HEK293 (cell line): ENCODE data around the gene PDGFC.

Experiments
- CTCF ChIA-PET: fragments of 350-600 bp; formaldehyde crosslinking; extraction: SDS; loops from one replicate; lab custom pipeline; 2021; ENCODE audit warnings: antibody characterized with exemption; lab: Yijun Ruan, JAX
- POLR2A ChIA-PET: fragments of 300-600 bp; formaldehyde crosslinking; extraction: SDS; loops from one replicate; lab custom pipeline; 2020; ENCODE audit warnings: antibody characterized with exemption, inconsistent platforms; lab: Yijun Ruan, JAX
- H3K27ac ChIP-seq: fragments of 200-500 bp; sonication (Bioruptor generic); 2 replicates; pipeline ENCODE4 v1.5.1; 2014; ENCODE audit warnings: low read depth, low read length, control low read depth, inconsistent platforms; ENCODE audit errors: extremely low read depth
- H3K36me3 ChIP-seq, 2 experiments: fragments of 200-500 bp in 1 of 2; sonication (Bioruptor generic) in 1 of 2; 1 replicate in 1 of 2; 2 replicates in 1 of 2; pipeline ENCODE4 v1.5.1; 2014 to 2017; ENCODE audit warnings: inconsistent platforms in 2 of 2, low read length in 2 of 2; ENCODE audit not compliant: control insufficient read depth in 2 of 2, insufficient read depth in 1 of 2
- H3K4me1 ChIP-seq: fragments of 200-500 bp; sonication (Bioruptor generic); 2 replicates; pipeline ENCODE4 v1.5.1; 2014; ENCODE audit warnings: mild to moderate bottlenecking, low read length, inconsistent platforms; ENCODE audit not compliant: control insufficient read depth, insufficient read depth
- H3K4me3 ChIP-seq: 2 replicates; pipeline ENCODE4 v1.5.1; 2011; ENCODE audit warnings: low read depth, mild to moderate bottlenecking, control low read depth, low read length, moderate library complexity
- H3K9me3 ChIP-seq: fragments of 200-500 bp; sonication (Bioruptor generic); 2 replicates; pipeline ENCODE4 v1.5.1; 2014; ENCODE audit warnings: low read depth, low read length, inconsistent platforms; ENCODE audit not compliant: control insufficient read depth, insufficient read depth
- BCL6B ChIP-seq: fragments of 450-650 bp; formaldehyde crosslinking; IDR thresholded peaks from 2 replicates; pipeline ENCODE4 v1.5.1; 2017; ENCODE audit warnings: missing biosample characterization, missing genetic modification characterization
- HIC1 ChIP-seq: fragments of 450-650 bp; formaldehyde crosslinking; IDR thresholded peaks from 2 replicates; pipeline ENCODE4 v1.5.1; 2016; ENCODE audit warnings: missing biosample characterization, missing genetic modification characterization
- PRDM10 ChIP-seq: fragments of 450-650 bp; formaldehyde crosslinking; IDR thresholded peaks from 2 replicates; pipeline ENCODE4 v1.5.1; 2016; ENCODE audit warnings: missing biosample characterization, missing genetic modification characterization
- RBAK ChIP-seq: fragments of 450-650 bp; formaldehyde crosslinking; IDR thresholded peaks from 2 replicates; pipeline ENCODE4 v1.5.1; 2016; ENCODE audit warnings: missing biosample characterization, missing genetic modification characterization
- WT1 ChIP-seq: fragments of 450-650 bp; formaldehyde crosslinking; IDR thresholded peaks from 2 replicates; pipeline ENCODE4 v1.5.1; 2016; ENCODE audit warnings: missing biosample characterization, missing genetic modification characterization
- ZBTB26 ChIP-seq: fragments of 450-650 bp; formaldehyde crosslinking; optimal IDR thresholded peaks from 2 replicates; pipeline ENCODE3; 2016; ENCODE audit warnings: missing biosample characterization, mild to moderate bottlenecking, missing genetic modification characterization
- ZBTB7A ChIP-seq: fragments of 450-650 bp; formaldehyde crosslinking; IDR thresholded peaks from 2 replicates; pipeline ENCODE4 v1.5.1; 2016; ENCODE audit warnings: low read depth, missing biosample characterization, missing genetic modification characterization
- ZNF157 ChIP-seq: fragments of 450-650 bp; formaldehyde crosslinking; IDR thresholded peaks from 2 replicates; pipeline ENCODE4 v1.5.1; 2016; ENCODE audit warnings: missing biosample characterization, missing genetic modification characterization
- ZNF184 ChIP-seq: fragments of 450-650 bp; IDR thresholded peaks from 2 replicates; pipeline ENCODE4 v1.5.1; 2018; ENCODE audit warnings: missing biosample characterization, mild to moderate bottlenecking, missing genetic modification characterization
- ZNF366 ChIP-seq: fragments of 450-650 bp; formaldehyde crosslinking; conservative IDR thresholded peaks from 2 replicates; pipeline ENCODE4 v1.5.1; 2016; ENCODE audit warnings: missing biosample characterization, missing genetic modification characterization
- ZNF404 ChIP-seq: fragments of 450-650 bp; formaldehyde crosslinking; IDR thresholded peaks from 2 replicates; pipeline ENCODE4 v1.5.1; 2017; ENCODE audit warnings: missing biosample characterization, missing genetic modification characterization
- ZNF426 ChIP-seq: fragments of 450-650 bp; formaldehyde crosslinking; IDR thresholded peaks from 2 replicates; pipeline ENCODE4 v1.5.1; 2017; ENCODE audit warnings: missing biosample characterization, missing genetic modification characterization, mild to moderate bottlenecking, inconsistent platforms, moderate library complexity
- ZNF488 ChIP-seq: fragments of 450-650 bp; formaldehyde crosslinking; IDR thresholded peaks from 2 replicates; pipeline ENCODE4 v1.5.1; 2016; ENCODE audit warnings: missing biosample characterization, missing genetic modification characterization
- ZNF548 ChIP-seq: fragments of 450-650 bp; formaldehyde crosslinking; IDR thresholded peaks from 2 replicates; pipeline ENCODE4 v1.5.1; 2016; ENCODE audit warnings: missing biosample characterization, missing genetic modification characterization
- ZNF660 ChIP-seq: fragments of 450-650 bp; IDR thresholded peaks from 2 replicates; pipeline ENCODE4 v1.5.1; 2018; ENCODE audit warnings: missing biosample characterization, mild to moderate bottlenecking, missing genetic modification characterization
- ZNF664 ChIP-seq: fragments of 450-650 bp; formaldehyde crosslinking; IDR thresholded peaks from 2 replicates; pipeline ENCODE4 v1.5.1; 2016; ENCODE audit warnings: missing biosample characterization, missing genetic modification characterization
- ZNF76 ChIP-seq: fragments of 450-650 bp; formaldehyde crosslinking; IDR thresholded peaks from 2 replicates; pipeline ENCODE4; 2016; ENCODE audit warnings: low read depth, missing biosample characterization, missing genetic modification characterization, borderline replicate concordance
- ZNF776 ChIP-seq: fragments of 450-650 bp; formaldehyde crosslinking; IDR thresholded peaks from 2 replicates; pipeline ENCODE4 v1.5.0; 2017; ENCODE audit warnings: missing biosample characterization, missing genetic modification characterization, borderline replicate concordance

The PDGFC gene

GRCh38 chr4:156725257-156725656 lies 246.3 kb downstream of the PDGFC start:
- ChIA-PET CTCF (no interaction called here), POLR2A (no interaction called here)
- H3K36me3 ChIP-seq, result no peaks in the 10 kb centered on the region
- no peaks in the 10 kb centered on the region for H3K4me1 ChIP-seq
- no peaks in the 10 kb centered on the region for H3K9me3 ChIP-seq
- TF ChIP-seq RBAK (tag by site-specific recombination), result no peak
- no peak for TF ChIP-seq BCL6B (tag by site-specific recombination)
- no peak for TF ChIP-seq ZNF404 (tag by site-specific recombination)
- TF ChIP-seq ZNF366 (tag by site-specific recombination), result no peak
- no peak overlapping the region for H3K27ac ChIP-seq
- no peak overlapping the region for H3K4me3 ChIP-seq

GRCh38 chr4:156723951-156724668 lies 247.5 kb downstream of the PDGFC start:
- CTCF ChIA-PET, result no interaction called here
- no peaks in the 10 kb centered on the region for H3K9me3 ChIP-seq
- no peak overlapping the region for H3K4me3 ChIP-seq
- no peak for TF ChIP-seq ZNF776 (tag by site-specific recombination)
- no peak for TF ChIP-seq ZNF488
- no peak for TF ChIP-seq ZNF426 (tag by site-specific recombination)
- no peak for TF ChIP-seq PRDM10 (tag by site-specific recombination)
- TF ChIP-seq ZNF184 (tag by site-specific recombination), result no peak
- no peak for TF ChIP-seq ZBTB26 (tag by site-specific recombination)
- no peak for TF ChIP-seq ZNF548 (tag by site-specific recombination)
- no peak for TF ChIP-seq HIC1
- no peak for TF ChIP-seq ZNF660 (tag by site-specific recombination)
- TF ChIP-seq ZNF157, result no peak
- no peak for TF ChIP-seq ZBTB7A
- no peak for TF ChIP-seq ZNF664 (tag by site-specific recombination)
- TF ChIP-seq ZNF76, result no peak
- no peak for TF ChIP-seq WT1 (tag by site-specific recombination)
- POLR2A ChIA-PET, result no interaction called here
- H3K36me3 ChIP-seq, result no peaks in the 10 kb centered on the region
- no peak overlapping the region for H3K27ac ChIP-seq
- H3K4me1 ChIP-seq, result no peaks in the 10 kb centered on the region
